PFSK-1 (cell line): ENCODE data around the gene GPRIN3.

Source experiments
- FOXP2 ChIP-seq: optimal IDR thresholded peaks from 2 replicates; pipeline ENCODE3; 2011; ENCODE audit warnings: borderline replicate concordance, control low read depth, inconsistent platforms; ENCODE audit not compliant: insufficient read depth; ENCODE audit errors: extremely low read length, extremely low read depth
- POLR2AphosphoS5 ChIP-seq: IDR thresholded peaks from 2 replicates; pipeline ENCODE4 v1.6.1; 2012; ENCODE audit warnings: low read depth, mild to moderate bottlenecking, control low read depth, low read length, moderate library complexity
- SIN3A ChIP-seq: IDR thresholded peaks from 2 replicates; pipeline ENCODE4 v1.6.1; 2012; ENCODE audit warnings: mild to moderate bottlenecking, low read length, moderate library complexity, borderline replicate concordance; ENCODE audit not compliant: insufficient read depth
- TAF1 ChIP-seq: IDR thresholded peaks from 2 replicates; pipeline ENCODE4 v1.6.1; 2012; ENCODE audit warnings: low read length, control low read depth, borderline replicate concordance; ENCODE audit not compliant: insufficient read depth
- TF ChIP-seq, protein P1 (sequence below), 2 experiments: IDR thresholded peaks; 2 replicates each; pipeline versions ENCODE4 v1.6.1 to v1.8.0; 2011 to 2012; ENCODE audit warnings: low read depth in 2 of 2, low read length in 2 of 2, control low read depth in 1 of 2, inconsistent platforms in 1 of 2, mild to moderate bottlenecking in 1 of 2, moderate library complexity in 1 of 2; ENCODE audit not compliant: insufficient read depth in 1 of 2

GPRIN3 gene

GRCh38 chr4:89267846-89268245 is 39.8 kb downstream of the GPRIN3 start:
- TF ChIP-seq POLR2AphosphoS5 = no peak

DNA sequence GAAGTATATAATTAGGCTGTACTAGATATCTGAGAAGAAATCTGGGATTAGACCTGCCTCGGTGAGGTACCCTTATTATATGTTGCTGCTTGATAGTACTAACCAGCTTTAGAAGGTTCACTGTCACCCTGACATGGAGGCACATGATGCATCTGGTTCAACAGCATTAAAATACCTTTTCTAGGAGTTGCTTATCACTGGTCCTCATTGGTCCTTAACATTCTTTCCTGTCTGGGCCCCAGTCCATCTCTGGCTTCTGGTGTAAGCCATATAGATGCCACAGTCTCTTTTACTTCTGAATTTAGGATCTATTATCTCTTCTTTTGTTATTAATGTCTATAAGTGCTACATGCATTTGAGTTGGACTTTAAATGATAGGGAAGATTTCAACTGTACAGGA is 40.2 kb downstream of the GPRIN3 start:
- TF ChIP-seq SIN3A = no peak
- TF ChIP-seq FOXP2 = no peak

GRCh38 chr4:89266128-89266527 is 41.5 kb downstream of the GPRIN3 start:
- TF ChIP-seq FOXP2 = no peak
- no peak for TF ChIP-seq TAF1
- no peak for TF ChIP-seq SIN3A
- TF ChIP-seq, protein P1, sequence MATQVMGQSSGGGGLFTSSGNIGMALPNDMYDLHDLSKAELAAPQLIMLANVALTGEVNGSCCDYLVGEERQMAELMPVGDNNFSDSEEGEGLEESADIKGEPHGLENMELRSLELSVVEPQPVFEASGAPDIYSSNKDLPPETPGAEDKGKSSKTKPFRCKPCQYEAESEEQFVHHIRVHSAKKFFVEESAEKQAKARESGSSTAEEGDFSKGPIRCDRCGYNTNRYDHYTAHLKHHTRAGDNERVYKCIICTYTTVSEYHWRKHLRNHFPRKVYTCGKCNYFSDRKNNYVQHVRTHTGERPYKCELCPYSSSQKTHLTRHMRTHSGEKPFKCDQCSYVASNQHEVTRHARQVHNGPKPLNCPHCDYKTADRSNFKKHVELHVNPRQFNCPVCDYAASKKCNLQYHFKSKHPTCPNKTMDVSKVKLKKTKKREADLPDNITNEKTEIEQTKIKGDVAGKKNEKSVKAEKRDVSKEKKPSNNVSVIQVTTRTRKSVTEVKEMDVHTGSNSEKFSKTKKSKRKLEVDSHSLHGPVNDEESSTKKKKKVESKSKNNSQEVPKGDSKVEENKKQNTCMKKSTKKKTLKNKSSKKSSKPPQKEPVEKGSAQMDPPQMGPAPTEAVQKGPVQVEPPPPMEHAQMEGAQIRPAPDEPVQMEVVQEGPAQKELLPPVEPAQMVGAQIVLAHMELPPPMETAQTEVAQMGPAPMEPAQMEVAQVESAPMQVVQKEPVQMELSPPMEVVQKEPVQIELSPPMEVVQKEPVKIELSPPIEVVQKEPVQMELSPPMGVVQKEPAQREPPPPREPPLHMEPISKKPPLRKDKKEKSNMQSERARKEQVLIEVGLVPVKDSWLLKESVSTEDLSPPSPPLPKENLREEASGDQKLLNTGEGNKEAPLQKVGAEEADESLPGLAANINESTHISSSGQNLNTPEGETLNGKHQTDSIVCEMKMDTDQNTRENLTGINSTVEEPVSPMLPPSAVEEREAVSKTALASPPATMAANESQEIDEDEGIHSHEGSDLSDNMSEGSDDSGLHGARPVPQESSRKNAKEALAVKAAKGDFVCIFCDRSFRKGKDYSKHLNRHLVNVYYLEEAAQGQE (IDR thresholded peaks at IDR 0.05; ENCODE audit: insufficient read depth in 1 of 2, low read depth in 2 of 2, low read length in 2 of 2) = no peak
- TF ChIP-seq POLR2AphosphoS5 = no peak

GRCh38 chr4:89263265-89263664 is 44.3 kb downstream of the GPRIN3 start:
- TF ChIP-seq SIN3A = no peak
- TF ChIP-seq FOXP2 = no peak
- no peak for TF ChIP-seq TAF1
- TF ChIP-seq POLR2AphosphoS5 = no peak
- TF ChIP-seq, protein P1 (IDR thresholded peaks at IDR 0.05; ENCODE audit: insufficient read depth in 1 of 2, low read depth in 2 of 2, low read length in 2 of 2) = no peak

- TF ChIP-seq POLR2AphosphoS5 (no peak), TAF1 (no peak), SIN3A (no peak), FOXP2 (no peak)
- TF ChIP-seq, protein P1 (IDR thresholded peaks at IDR 0.05; ENCODE audit: insufficient read depth in 1 of 2, low read depth in 2 of 2, low read length in 2 of 2) = no peak
Observed at GRCh38 chr4:89259301-89260028, 48.1 kb downstream of the GPRIN3 start.

DNA sequence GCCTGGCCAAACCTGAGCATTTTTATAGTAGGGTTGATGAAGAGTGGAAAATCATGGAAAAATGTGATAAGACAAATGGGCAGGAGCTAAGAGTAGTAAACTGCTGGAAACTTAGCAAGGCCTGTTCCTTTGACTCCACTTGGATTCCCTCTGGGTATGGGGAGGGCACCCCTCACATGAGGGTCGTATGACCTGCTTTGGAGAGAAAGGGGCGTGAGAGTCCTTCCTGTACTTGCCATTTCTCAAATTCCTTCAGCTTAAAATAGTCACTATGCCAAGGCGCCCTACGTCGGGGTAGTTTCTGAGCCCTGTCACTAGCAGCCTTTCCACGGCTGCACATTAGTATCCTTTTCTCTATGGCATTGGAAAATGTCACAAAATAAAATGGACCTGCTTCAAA is 49.1 kb downstream of the GPRIN3 start:
- no peak for TF ChIP-seq SIN3A
- TF ChIP-seq TAF1 = no peak
- TF ChIP-seq, protein P1 (IDR thresholded peaks at IDR 0.05; ENCODE audit: insufficient read depth in 1 of 2, low read depth in 2 of 2, low read length in 2 of 2) = no peak
- no peak for TF ChIP-seq FOXP2
- TF ChIP-seq POLR2AphosphoS5 = no peak
